Adrenal gland (tissue), 12 donors: ENCODE data around the gene WIPF1. TPM values are rescaled to one million over a fixed set of nuclear protein-coding genes. Genes with fewer than 3 reads are reported as not detected.

Experiments
- DNase-seq, 7 donors: peaks; one replicate each; pipeline ENCODE4 v3.0.0-alpha.2; 2019 to 2020
- H3K27ac ChIP-seq, 5 donors: fragments of 200-600 bp; sonication (generic) in 4 of 5; 1 replicate in 3 of 5; 2 replicates in 2 of 5; pipeline versions ENCODE4 v1.5.1 to v1.8.0; 2016 to 2020; ENCODE audit warnings: mild to moderate bottlenecking in 1 of 5
- H3K27me3 ChIP-seq: fragments of 200-600 bp; 2 replicates; pipeline ENCODE4 v1.8.0; 2021
- H3K36me3 ChIP-seq, 2 donors: fragments of 200-600 bp; replicated peaks in 1 of 2; 1 replicate in 1 of 2; 2 replicates in 1 of 2; pipeline versions ENCODE4 v1.5.1 to v1.8.0; 2018 to 2022
- H3K4me1 ChIP-seq, 2 donors: fragments of 200-600 bp; replicated peaks in 1 of 2; 1 replicate in 1 of 2; 2 replicates in 1 of 2; pipeline versions ENCODE4 v1.5.1 to v1.8.0; 2018 to 2021
- H3K4me3 ChIP-seq, 4 donors: fragments of 200-600 bp; sonication (generic) in 3 of 4; one replicate each; pipeline ENCODE4 v1.5.1; 2016 to 2018
- H3K9me3 ChIP-seq, 3 donors: fragments of 200-600 bp; sonication (generic) in 1 of 3; replicated peaks in 1 of 3; 1 replicate in 2 of 3; 2 replicates in 1 of 3; pipeline versions ENCODE4 v1.5.1 to v1.8.0; 2016 to 2021
- POLR2A ChIP-seq, 2 donors: fragments of 450-650 bp; IDR thresholded peaks; one replicate each; pipeline ENCODE4 v1.6.1; 2017; ENCODE audit warnings: antibody characterized with exemption in 2 of 2, mild to moderate bottlenecking in 2 of 2, moderate library complexity in 1 of 2
- WGBS, 4 donors: extraction: QIAGEN DNeasy Blood & Tissue Kit in 2 of 4; methylation state at CpG; one replicate each; pipeline versions ENCODE4 v1.1.5 to v1.1.7; 2013 to 2017; 5-methylcytosine and 5-hydroxymethylcytosine counted together
- intact Hi-C, 2 donors: fragments of 100-400 bp; cut with DNase I; formaldehyde crosslinking; loops; one replicate each; pipeline versions ENCODE4 v1.14.1 to v1.15.0; 2022 to 2023
- polyA plus RNA-seq, 3 donors: library from polyadenylated mRNA; stranded (reverse); fragments of 200-250 nt in 2 of 3; fragments of 350-450 nt in 1 of 3; fragmentation: Illumina TruSeq in 1 of 3; extraction: RNeasy Lipid Tissue Mini Kit (QIAGEN cat#74804) in 1 of 3; gene quantifications; one replicate each; pipeline ENCODE4 v1.2.3, GENCODE V29; 2013 to 2014
- total RNA-seq, 9 donors: library from RNA; depleted of rRNA in 4 of 9; stranded (reverse); fragments of >200 nt in 4 of 9; fragments of 120-200 nt in 1 of 9; fragmentation: NEBNext Ultra II Directional in 1 of 9; extraction: Animal tissue kit (Norgen Biotek cat#: 25700) in 1 of 9; gene quantifications; one replicate each; pipeline versions ENCODE4 v1.1.0 to v1.2.4, GENCODE V29; 2013 to 2023
- TF ChIP-seq, protein P1 (sequence below), 6 experiments: fragments of 450-650 bp in 4 of 6; fragments of 200-600 bp in 2 of 6; sonication (generic) in 1 of 6; IDR thresholded peaks; 1 replicate in 5 of 6; 2 replicates in 1 of 6; pipeline versions ENCODE4 v1.5.1 to v1.8.0; 2016 to 2021; ENCODE audit warnings: antibody characterized with exemption in 6 of 6, mild to moderate bottlenecking in 2 of 6, moderate library complexity in 1 of 6
- donor health status: healthy with polysubstance abuse.
- donor health status: Bipolar disorder and iron deficiency.
- donor health status: DM: yes; HTN: yes; CAD: no.
- donor health status: DM: no; HTN: no; CAD: no.
- donor health status: DM: no; HTN: no; CAD: no.
- donor health status: DM: yes; HTN: yes; CAD: no.

Gene WIPF1
- total and polyA plus RNA-seq, 12 donors, result 4.8 to 42.4 (median 24.6) TPM

DNA sequence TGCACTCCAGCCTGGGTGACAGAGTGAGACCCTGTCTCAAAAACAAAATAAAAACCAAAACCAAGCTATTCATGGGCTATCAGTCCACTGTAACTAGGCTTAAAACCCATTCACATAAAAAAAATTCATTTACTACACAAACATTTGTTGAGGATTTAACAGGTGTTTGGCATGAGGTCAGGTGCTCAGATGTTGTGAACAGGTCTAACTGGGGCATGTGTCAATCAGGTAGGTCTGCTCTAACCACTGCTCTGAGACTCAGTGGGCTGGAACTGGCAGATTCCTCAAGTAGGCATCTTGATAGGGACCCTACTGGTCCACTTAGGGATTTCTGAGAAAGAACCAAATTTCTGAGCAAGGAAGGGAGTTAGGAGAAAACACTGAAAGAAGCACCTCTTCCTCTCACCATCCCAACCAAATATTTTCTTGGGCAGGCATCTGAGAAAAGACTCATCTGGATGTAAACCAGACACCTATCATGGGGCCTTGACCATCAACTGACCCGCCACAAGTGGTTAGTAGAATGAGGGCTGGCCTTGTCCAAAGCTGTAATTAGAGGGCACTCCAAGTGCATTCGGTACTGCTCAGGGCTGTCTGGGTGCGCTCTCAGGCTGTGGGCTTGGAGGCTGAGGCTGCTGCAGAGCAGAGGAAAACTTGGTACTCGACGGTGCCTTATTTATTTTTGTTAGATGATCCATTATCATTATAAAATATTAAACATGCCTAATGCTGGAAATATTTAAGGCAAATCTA, 33.9 kb downstream of the WIPF1 start:
- intact Hi-C loops, result no loop called here
- H3K4me1 ChIP-seq, result peaks cover 3 to 16% of the 10 kb centered on the region in 2 donors
- H3K36me3 ChIP-seq, result peaks cover 0 to 31% of the 10 kb centered on the region in 2 donors
- no peaks in the 10 kb centered on the region for H3K27me3 ChIP-seq
- no peak overlapping the region for H3K27ac ChIP-seq
- TF ChIP-seq, protein P1, sequence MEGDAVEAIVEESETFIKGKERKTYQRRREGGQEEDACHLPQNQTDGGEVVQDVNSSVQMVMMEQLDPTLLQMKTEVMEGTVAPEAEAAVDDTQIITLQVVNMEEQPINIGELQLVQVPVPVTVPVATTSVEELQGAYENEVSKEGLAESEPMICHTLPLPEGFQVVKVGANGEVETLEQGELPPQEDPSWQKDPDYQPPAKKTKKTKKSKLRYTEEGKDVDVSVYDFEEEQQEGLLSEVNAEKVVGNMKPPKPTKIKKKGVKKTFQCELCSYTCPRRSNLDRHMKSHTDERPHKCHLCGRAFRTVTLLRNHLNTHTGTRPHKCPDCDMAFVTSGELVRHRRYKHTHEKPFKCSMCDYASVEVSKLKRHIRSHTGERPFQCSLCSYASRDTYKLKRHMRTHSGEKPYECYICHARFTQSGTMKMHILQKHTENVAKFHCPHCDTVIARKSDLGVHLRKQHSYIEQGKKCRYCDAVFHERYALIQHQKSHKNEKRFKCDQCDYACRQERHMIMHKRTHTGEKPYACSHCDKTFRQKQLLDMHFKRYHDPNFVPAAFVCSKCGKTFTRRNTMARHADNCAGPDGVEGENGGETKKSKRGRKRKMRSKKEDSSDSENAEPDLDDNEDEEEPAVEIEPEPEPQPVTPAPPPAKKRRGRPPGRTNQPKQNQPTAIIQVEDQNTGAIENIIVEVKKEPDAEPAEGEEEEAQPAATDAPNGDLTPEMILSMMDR (IDR thresholded peaks at IDR 0.05), result no peak
- no peak for TF ChIP-seq POLR2A (IDR thresholded peaks at IDR 0.05)
- H3K4me3 ChIP-seq, result no peak overlapping the region
- H3K9me3 ChIP-seq, result no peaks in the 10 kb centered on the region
- 83 to 92% (median 89%) methylated on average over 4 to 5 of the region's 5 CpGs for WGBS, 4 donors
- DNase-seq, result no peak

DNA sequence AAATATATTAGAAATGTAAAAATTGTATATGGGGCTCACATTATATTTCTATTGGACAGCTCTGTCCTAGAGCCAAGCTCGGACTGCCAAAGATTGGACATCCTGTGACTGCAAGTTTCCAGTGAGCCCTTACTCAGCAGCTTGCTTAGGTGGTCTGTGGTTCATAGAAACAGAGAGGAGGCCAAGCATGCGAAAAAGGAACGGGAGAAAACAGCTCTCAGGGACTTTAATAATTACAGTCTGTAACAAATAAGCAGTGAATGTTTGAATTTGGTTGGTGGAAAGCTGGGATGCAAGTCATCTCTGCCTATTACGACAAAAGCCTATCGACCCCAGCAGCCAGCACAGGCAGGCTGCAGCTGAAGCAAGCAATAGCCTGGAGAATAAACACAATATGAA, 35.6 kb downstream of the WIPF1 start:
- 81 to 87% (median 85%) methylated on average over 5 of the region's 5 CpGs for WGBS, 4 donors
- peak overlapping the region in 1 of 5 donors; percentile 71 for H3K27ac ChIP-seq
- H3K4me3 ChIP-seq, result no peak overlapping the region
- TF ChIP-seq, protein P1 (IDR thresholded peaks at IDR 0.05), result no peak
- intact Hi-C loops, result no loop called here
- DNase-seq, result no peak
- no peaks in the 10 kb centered on the region for H3K9me3 ChIP-seq
- H3K27me3 ChIP-seq, result no peaks in the 10 kb centered on the region
- peaks cover 0 to 18% of the 10 kb centered on the region in 2 donors for H3K36me3 ChIP-seq
- peaks cover 3 to 16% of the 10 kb centered on the region in 2 donors for H3K4me1 ChIP-seq

DNA sequence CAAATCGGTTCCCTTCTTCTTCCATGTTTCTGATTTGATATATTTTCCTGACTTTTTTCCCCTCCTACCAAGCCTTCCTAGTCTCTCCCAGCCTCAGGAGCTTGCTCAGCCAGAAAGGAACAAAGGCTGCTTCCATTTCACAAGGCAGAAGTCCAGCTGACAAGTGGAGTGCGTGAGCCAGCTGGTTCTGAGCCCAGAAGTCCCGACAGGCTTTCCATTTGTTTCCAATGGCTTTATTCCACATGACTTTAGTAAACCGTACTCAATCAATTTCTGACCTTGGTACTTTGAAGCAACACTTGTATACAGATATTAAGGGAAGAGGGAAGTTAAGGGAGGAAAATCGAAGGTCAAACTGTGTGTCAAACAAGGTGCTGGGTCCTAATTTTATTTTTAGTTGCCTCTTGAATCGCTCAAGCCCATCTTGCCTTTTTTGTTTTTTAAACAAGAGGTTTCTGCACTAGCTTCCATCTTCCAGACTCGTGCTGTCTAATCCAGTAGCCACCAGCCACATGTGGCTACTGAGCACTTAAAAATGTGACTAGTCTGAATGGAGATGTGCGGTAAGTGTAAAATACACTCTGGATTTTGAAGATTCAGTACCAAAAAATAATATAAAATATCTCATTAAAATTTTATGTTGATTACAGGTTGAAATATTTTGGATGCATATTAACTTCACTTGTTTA, 36.2 kb downstream of the WIPF1 start:
- intact Hi-C loops, result no loop called here
- no peaks in the 10 kb centered on the region for H3K9me3 ChIP-seq
- peaks cover 0 to 14% of the 10 kb centered on the region in 2 donors for H3K36me3 ChIP-seq
- peaks cover 3 to 16% of the 10 kb centered on the region in 2 donors for H3K4me1 ChIP-seq
- H3K4me3 ChIP-seq, result no peak overlapping the region
- H3K27ac ChIP-seq, result peak overlapping the region in 2 of 5 donors; percentile 51 to 71
- TF ChIP-seq POLR2A (IDR thresholded peaks at IDR 0.05), result no peak
- TF ChIP-seq, protein P1 (IDR thresholded peaks at IDR 0.05), result no peak
- WGBS, 4 donors, result 26 to 30% (median 30%) methylated on average over 8 of the region's 8 CpGs
- peak; percentile 76 to 91 (median 87) for DNase-seq
- H3K27me3 ChIP-seq, result no peaks in the 10 kb centered on the region

DNA sequence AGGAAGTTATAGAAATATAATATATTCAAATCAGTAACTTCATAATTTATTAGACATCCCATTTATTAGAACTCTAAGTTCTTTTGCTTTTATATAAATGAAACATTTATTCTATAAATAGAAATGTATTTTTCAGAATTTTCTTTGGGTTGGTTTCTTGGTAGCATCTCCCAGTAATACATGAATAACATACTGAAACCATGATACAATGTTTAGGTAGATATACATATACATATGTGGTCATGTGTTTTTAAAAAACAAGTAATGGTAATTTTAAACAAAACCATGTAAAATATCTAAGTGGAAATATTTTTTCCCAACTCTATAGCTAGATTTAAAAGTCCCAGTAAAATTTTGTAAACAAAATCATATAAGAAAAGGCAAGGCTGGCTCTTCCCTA, 36.9 kb downstream of the WIPF1 start:
- Histone ChIP-seq H3K4me1 (peaks cover 3 to 16% of the 10 kb centered on the region in 2 donors), H3K9me3 (no peaks in the 10 kb centered on the region), H3K36me3 (peaks cover 0 to 7% of the 10 kb centered on the region in 2 donors), H3K27ac (peak overlapping the region in 1 of 5 donors; percentile 71), H3K27me3 (no peaks in the 10 kb centered on the region), H3K4me3 (no peak overlapping the region)
- DNase-seq, result no peak
- intact Hi-C loops, result no loop called here
- no peak for TF ChIP-seq POLR2A (IDR thresholded peaks at IDR 0.05)
- TF ChIP-seq, protein P1 (IDR thresholded peaks at IDR 0.05), result no peak
